LNCAP (cell line): ENCODE results near the gene UBAC1.

Experiments used
- TF ChIP-seq, protein P1 (sequence below): fragments of 450-650 bp; IDR thresholded peaks from 2 replicates; pipeline ENCODE4 v1.5.1; 2017; ENCODE audit warnings: mild to moderate bottlenecking

Gene UBAC1

GRCh38 chr9:135929656-135930445 lies 31.3 kb downstream of the UBAC1 start:
- TF ChIP-seq, protein P1, sequence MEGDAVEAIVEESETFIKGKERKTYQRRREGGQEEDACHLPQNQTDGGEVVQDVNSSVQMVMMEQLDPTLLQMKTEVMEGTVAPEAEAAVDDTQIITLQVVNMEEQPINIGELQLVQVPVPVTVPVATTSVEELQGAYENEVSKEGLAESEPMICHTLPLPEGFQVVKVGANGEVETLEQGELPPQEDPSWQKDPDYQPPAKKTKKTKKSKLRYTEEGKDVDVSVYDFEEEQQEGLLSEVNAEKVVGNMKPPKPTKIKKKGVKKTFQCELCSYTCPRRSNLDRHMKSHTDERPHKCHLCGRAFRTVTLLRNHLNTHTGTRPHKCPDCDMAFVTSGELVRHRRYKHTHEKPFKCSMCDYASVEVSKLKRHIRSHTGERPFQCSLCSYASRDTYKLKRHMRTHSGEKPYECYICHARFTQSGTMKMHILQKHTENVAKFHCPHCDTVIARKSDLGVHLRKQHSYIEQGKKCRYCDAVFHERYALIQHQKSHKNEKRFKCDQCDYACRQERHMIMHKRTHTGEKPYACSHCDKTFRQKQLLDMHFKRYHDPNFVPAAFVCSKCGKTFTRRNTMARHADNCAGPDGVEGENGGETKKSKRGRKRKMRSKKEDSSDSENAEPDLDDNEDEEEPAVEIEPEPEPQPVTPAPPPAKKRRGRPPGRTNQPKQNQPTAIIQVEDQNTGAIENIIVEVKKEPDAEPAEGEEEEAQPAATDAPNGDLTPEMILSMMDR, result no peak

- TF ChIP-seq, protein P1, result no peak
Measured at GRCh38 chr9:135928731-135929655, 32.2 kb downstream of the UBAC1 start.

DNA sequence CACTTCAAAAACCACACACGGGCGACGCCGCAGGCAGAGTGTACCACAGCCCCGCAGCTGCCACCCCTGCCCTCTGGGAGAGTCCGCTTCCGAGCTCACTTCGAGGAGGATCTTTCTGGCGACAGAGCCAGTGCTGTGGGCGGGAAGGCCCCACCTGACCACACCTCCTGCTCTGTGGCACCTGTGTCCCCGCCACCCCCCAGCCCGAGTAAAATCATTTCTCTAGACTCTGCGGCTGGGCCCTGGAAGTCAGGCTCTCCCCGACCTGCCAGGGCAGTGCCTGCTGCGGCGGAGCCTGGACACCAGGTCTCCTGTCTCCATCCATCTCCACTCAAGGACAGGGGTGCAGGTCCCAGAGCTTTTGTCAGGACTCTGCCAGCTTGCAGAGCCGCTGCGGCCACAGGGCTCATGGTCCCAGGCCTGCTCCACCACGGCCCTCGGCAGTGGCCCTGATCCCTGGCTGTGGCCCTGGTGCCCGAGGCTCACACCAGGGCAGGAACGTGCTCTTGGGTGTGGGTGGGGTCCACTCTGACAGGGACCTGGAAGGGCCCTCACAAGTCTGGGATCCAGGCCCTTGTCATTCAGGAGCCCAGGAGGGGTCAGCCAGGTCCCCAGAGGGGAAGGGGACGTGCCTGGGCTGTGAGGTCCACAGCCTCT lies 33.0 kb downstream of the UBAC1 start:
- TF ChIP-seq, protein P1, result no peak

GRCh38 chr9:135927195-135928013 lies 33.8 kb downstream of the UBAC1 start:
- TF ChIP-seq, protein P1, result no peak

- TF ChIP-seq, protein P1, result no peak
Measured at GRCh38 chr9:135926402-135927194, 34.6 kb downstream of the UBAC1 start.

DNA sequence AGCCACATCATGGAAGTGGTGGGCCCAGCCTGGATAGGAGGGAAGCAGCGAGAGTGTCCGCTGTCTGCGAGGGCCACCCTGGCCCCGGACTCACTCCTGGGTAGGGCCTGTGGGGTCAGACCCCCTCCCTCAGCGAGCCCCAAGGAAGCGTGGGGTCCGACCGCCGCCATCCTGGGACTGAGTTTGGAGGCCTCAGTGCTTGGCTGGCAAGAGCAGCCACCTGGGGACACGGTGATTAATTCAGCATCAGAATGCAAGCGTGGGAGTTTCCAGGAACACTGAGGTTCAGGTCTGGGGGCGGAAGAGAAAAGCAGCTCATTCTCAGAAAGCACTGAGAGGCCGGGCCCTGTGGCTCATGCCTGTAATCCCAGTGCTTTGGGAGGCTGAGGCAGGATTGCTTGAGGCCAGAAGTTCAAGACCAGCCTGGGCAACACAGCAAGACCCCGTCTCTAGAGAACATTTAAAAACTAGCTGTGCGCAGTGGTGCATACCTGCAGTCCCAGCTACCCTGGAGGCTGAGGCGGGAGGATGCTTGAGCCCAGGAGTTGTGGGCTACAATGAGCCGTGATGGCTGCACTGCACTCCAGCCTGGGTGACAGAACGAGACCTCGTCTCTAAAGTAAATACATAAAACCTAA lies 35.6 kb downstream of the UBAC1 start:
- TF ChIP-seq, protein P1, result no peak
